Endodermal cell (in vitro differentiated cells): ENCODE results near the gene PROSER2. TPM values are rescaled to one million over a fixed set of nuclear protein-coding genes. Genes with fewer than 3 reads are reported as not detected.

Source experiments
- DNase-seq: peaks from one replicate; pipeline ENCODE4 v3.0.0-alpha.2; 2017
- H3K27ac ChIP-seq: 2 replicates; pipeline ENCODE4 v1.5.1; 2013; ENCODE audit warnings: mild to moderate bottlenecking, low read depth, low read length, moderate library complexity
- H3K27me3 ChIP-seq: 2 replicates; pipeline ENCODE4 v1.6.1; 2013; ENCODE audit warnings: mild to moderate bottlenecking, low read length, moderate library complexity; ENCODE audit not compliant: insufficient read depth, control insufficient read depth, poor library complexity, severe bottlenecking
- H3K36me3 ChIP-seq: 2 replicates; pipeline ENCODE4 v1.7.0; 2013; ENCODE audit warnings: mild to moderate bottlenecking, low read length, moderate library complexity; ENCODE audit not compliant: control insufficient read depth, insufficient read depth
- H3K4me1 ChIP-seq: one replicate; pipeline ENCODE4 v1.7.0; 2013; ENCODE audit warnings: low read length; ENCODE audit not compliant: control insufficient read depth, insufficient read depth
- H3K4me3 ChIP-seq: 2 replicates; pipeline ENCODE4 v1.5.1; 2013; ENCODE audit warnings: mild to moderate bottlenecking, low read length, moderate library complexity
- H3K9ac ChIP-seq: 2 replicates; pipeline ENCODE4 v1.6.1; 2013; ENCODE audit warnings: mild to moderate bottlenecking, low read length, moderate library complexity; ENCODE audit not compliant: poor library complexity, severe bottlenecking; ENCODE audit errors: extremely low read depth
- H3K9me3 ChIP-seq: 2 replicates; pipeline ENCODE4 v1.6.1; 2013; ENCODE audit warnings: mild to moderate bottlenecking, low read length, moderate library complexity; ENCODE audit not compliant: control insufficient read depth
- H3K27ac Mint-ChIP-seq: 2 replicates; pipeline ENCODE4 v1.8.0; 2020; ENCODE audit warnings: mixed read lengths
- H3K27me3 Mint-ChIP-seq: 2 replicates; pipeline ENCODE4 v1.8.0; 2021; ENCODE audit warnings: mild to moderate bottlenecking, mixed read lengths; ENCODE audit not compliant: insufficient read depth
- H3K36me3 Mint-ChIP-seq: 2 replicates; pipeline ENCODE4 v1.8.0; 2020; ENCODE audit warnings: low read depth, mixed read lengths
- H3K4me1 Mint-ChIP-seq: 2 replicates; pipeline ENCODE4 v1.8.0; 2020; ENCODE audit warnings: mixed read lengths
- H3K4me3 Mint-ChIP-seq: 2 replicates; pipeline ENCODE4 v1.8.0; 2020; ENCODE audit warnings: mild to moderate bottlenecking, moderate library complexity, mixed read lengths
- H3K9me3 Mint-ChIP-seq: 2 replicates; pipeline ENCODE4 v1.8.0; 2020; ENCODE audit warnings: mild to moderate bottlenecking, mixed read lengths
- WGBS, 2 experiments: methylation state at CpG; one replicate each; pipeline versions ENCODE4 v1.1.5 to v1.1.7; 2013; ENCODE audit warnings: missing lambda C conversion rate in 2 of 2, mixed read lengths in 1 of 2; ENCODE audit not compliant: insufficient coverage in 1 of 2, insufficient read length in 1 of 2; 5-methylcytosine and 5-hydroxymethylcytosine counted together
- total RNA-seq, 2 donors: library from RNA; stranded (reverse); fragmentation: NEBNext Ultra II Directional in 1 of 2; extraction: Animal tissue kit (Norgen Biotek cat#: 25700) in 1 of 2; gene quantifications; 2 replicates in 1 of 2; 3 replicates in 1 of 2; pipeline ENCODE4 v1.2.1, GENCODE V29; 2021
- TF ChIP-seq, protein P1 (sequence below): fragments of 200-600 bp; sonication (generic); conservative IDR thresholded peaks from 2 replicates; pipeline ENCODE4 v1.5.0; 2021; ENCODE audit warnings: antibody characterized with exemption, mild to moderate bottlenecking

PROSER2 gene
- total RNA-seq, 2 donors from 2014 or later: 13.2 to 18.9 TPM

DNA sequence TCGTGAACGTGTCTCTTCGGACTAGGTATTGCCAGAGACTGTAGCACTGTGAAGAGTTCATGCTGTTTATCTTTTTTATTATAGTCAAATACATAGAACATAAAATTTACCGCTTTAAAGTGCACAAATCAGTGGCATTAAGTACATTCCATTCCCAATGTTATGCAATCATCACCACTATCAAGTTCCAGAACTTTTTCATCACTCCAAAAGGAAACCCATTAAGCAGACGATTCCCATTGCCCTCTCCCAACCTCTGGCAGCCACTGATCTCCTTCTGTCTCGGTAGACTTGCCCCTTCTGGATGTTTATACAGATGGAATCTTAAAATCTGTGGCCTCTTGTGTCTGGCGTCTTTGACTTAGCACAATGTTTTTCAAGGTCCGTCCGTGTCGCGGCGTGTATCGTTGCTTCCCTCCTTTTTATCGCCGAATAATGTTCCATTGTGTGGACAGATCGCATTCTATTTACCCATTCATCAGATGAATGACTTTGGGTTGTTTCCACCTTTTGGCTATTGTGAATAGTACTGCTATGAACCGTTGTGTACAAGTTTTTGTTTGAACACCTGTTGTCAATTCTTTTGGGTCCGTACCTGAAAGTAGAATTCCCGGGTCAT lies 2.7 kb downstream of the PROSER2 start:
- TF ChIP-seq, protein P1, sequence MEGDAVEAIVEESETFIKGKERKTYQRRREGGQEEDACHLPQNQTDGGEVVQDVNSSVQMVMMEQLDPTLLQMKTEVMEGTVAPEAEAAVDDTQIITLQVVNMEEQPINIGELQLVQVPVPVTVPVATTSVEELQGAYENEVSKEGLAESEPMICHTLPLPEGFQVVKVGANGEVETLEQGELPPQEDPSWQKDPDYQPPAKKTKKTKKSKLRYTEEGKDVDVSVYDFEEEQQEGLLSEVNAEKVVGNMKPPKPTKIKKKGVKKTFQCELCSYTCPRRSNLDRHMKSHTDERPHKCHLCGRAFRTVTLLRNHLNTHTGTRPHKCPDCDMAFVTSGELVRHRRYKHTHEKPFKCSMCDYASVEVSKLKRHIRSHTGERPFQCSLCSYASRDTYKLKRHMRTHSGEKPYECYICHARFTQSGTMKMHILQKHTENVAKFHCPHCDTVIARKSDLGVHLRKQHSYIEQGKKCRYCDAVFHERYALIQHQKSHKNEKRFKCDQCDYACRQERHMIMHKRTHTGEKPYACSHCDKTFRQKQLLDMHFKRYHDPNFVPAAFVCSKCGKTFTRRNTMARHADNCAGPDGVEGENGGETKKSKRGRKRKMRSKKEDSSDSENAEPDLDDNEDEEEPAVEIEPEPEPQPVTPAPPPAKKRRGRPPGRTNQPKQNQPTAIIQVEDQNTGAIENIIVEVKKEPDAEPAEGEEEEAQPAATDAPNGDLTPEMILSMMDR: no peak

GRCh38 chr10:11827006-11827405 lies 3.9 kb downstream of the PROSER2 start:
- Histone ChIP-seq H3K27ac (no peak overlapping the region), H3K4me3 (no peak overlapping the region), H3K27me3 (no peaks in the 10 kb centered on the region), H3K9me3 (no peaks in the 10 kb centered on the region), H3K36me3 (no peaks in the 10 kb centered on the region), H3K4me1 (peaks cover 14% of the 10 kb centered on the region), H3K9ac (no peak overlapping the region)
- H3K36me3 Mint-ChIP-seq: no peaks in the 10 kb centered on the region
- TF ChIP-seq, protein P1: peak; percentile 22
- DNase-seq: no peak
- H3K4me3 Mint-ChIP-seq: no peak overlapping the region
- no peaks in the 10 kb centered on the region for H3K9me3 Mint-ChIP-seq
- 95 to 97% methylated on average over 7 to 10 of the region's 10 CpGs for WGBS, 2 experiments
- peaks cover 43% of the 10 kb centered on the region for H3K4me1 Mint-ChIP-seq
- no peak overlapping the region for H3K27ac Mint-ChIP-seq
- peaks cover 8% of the 10 kb centered on the region for H3K27me3 Mint-ChIP-seq

More for the DNA sequence above, 2.7 kb downstream of the PROSER2 start:
- Histone ChIP-seq H3K27me3 (no peaks in the 10 kb centered on the region), H3K4me1 (peaks cover 8% of the 10 kb centered on the region), H3K36me3 (no peaks in the 10 kb centered on the region), H3K27ac (no peak overlapping the region), H3K9ac (no peak overlapping the region), H3K9me3 (no peaks in the 10 kb centered on the region), H3K4me3 (no peak overlapping the region)
- Mint-ChIP-seq H3K27ac (no peak overlapping the region), H3K4me1 (peaks cover 33% of the 10 kb centered on the region), H3K4me3 (no peak overlapping the region), H3K27me3 (peaks cover 8% of the 10 kb centered on the region), H3K9me3 (no peaks in the 10 kb centered on the region), H3K36me3 (no peaks in the 10 kb centered on the region)
- WGBS, 2 experiments: 94 to 95% methylated on average over 16 to 19 of the region's 19 CpGs
- no peak for DNase-seq

DNA sequence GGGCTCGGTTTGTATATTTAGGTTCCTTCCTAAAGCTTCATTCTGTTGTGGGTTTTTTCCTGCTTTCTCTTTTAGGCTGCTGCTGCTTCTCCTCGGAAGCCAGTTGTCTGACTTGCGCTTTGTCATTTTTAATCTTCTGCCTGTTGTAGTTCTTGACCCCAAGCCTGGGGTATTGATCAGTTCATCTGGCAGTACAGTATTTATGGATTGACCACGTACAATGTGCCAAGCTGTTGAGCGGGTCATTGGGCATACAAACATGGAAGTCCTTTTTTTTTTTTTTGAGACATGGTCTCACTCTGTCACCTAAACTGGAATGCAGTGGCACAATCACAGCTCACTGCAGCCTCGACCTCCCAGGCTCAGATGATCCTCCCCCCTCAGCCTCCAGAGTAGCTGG lies 4.3 kb downstream of the PROSER2 start:
- Histone ChIP-seq H3K27ac (no peak overlapping the region), H3K36me3 (no peaks in the 10 kb centered on the region), H3K4me3 (no peak overlapping the region), H3K9me3 (no peaks in the 10 kb centered on the region), H3K27me3 (no peaks in the 10 kb centered on the region), H3K9ac (no peak overlapping the region), H3K4me1 (peaks cover 14% of the 10 kb centered on the region)
- Mint-ChIP-seq H3K27me3 (peaks cover 8% of the 10 kb centered on the region), H3K36me3 (no peaks in the 10 kb centered on the region), H3K4me1 (peaks cover 48% of the 10 kb centered on the region), H3K9me3 (no peaks in the 10 kb centered on the region), H3K4me3 (no peak overlapping the region), H3K27ac (no peak overlapping the region)
- TF ChIP-seq, protein P1: no peak
- no peak for DNase-seq
- 98% methylated on average over 4 to 6 of the region's 6 CpGs for WGBS, 2 experiments
